Parathyroid adenoma (tissue), 2 donors: ENCODE results near the gene NOTCH1.

Experiments
- H2AFZ ChIP-seq: fragments of 300-600 bp; sonication (generic); one replicate; pipeline ENCODE4 v1.7.0; 2017; ENCODE audit warnings: antibody characterized with exemption, mild to moderate bottlenecking
- H3K27ac ChIP-seq: fragments of 300-600 bp; sonication (generic); one replicate; pipeline ENCODE4 v1.7.0; 2017
- H3K27me3 ChIP-seq: fragments of 300-600 bp; sonication (generic); one replicate; pipeline ENCODE4 v1.7.0; 2017; ENCODE audit warnings: low read length; ENCODE audit not compliant: control insufficient read depth, insufficient read depth
- H3K36me3 ChIP-seq: fragments of 300-600 bp; sonication (generic); one replicate; pipeline ENCODE4 v1.7.0; 2017; ENCODE audit warnings: low read length; ENCODE audit not compliant: control insufficient read depth, insufficient read depth
- H3K4me1 ChIP-seq: fragments of 300-600 bp; sonication (generic); one replicate; pipeline ENCODE4 v1.7.0; 2017; ENCODE audit warnings: control low read depth
- H3K4me2 ChIP-seq: fragments of 300-600 bp; sonication (generic); one replicate; pipeline ENCODE4 v1.7.0; 2017; ENCODE audit warnings: low read length
- H3K4me3 ChIP-seq: fragments of 300-600 bp; sonication (generic); one replicate; pipeline ENCODE4 v1.7.0; 2017; ENCODE audit warnings: low read depth, low read length
- H3K79me2 ChIP-seq: fragments of 300-600 bp; sonication (generic); one replicate; pipeline ENCODE4 v1.7.0; 2017; ENCODE audit warnings: control low read depth
- H3K9ac ChIP-seq: fragments of 300-600 bp; sonication (generic); one replicate; pipeline ENCODE4 v1.7.0; 2017; ENCODE audit warnings: mild to moderate bottlenecking
- H3K9me3 ChIP-seq: fragments of 300-600 bp; sonication (generic); one replicate; pipeline ENCODE4 v1.7.0; 2017; ENCODE audit warnings: low read length; ENCODE audit not compliant: control insufficient read depth
- CTCF ChIP-seq: fragments of 300-600 bp; sonication (generic); IDR thresholded peaks from one replicate; pipeline ENCODE4 v1.7.0; 2017; ENCODE audit warnings: antibody characterized with exemption, mild to moderate bottlenecking
- donor health status: primary hyperparathyroidism.

Gene NOTCH1

GRCh38 chr9:136587145-136587943, 41.5 kb upstream of the NOTCH1 start:
- H3K4me2 ChIP-seq, result no peak overlapping the region
- H3K36me3 ChIP-seq, result no peaks in the 10 kb centered on the region
- H3K79me2 ChIP-seq, result no peaks in the 10 kb centered on the region
- no peak overlapping the region for H3K9ac ChIP-seq
- no peak overlapping the region for H3K27ac ChIP-seq
- H3K9me3 ChIP-seq, result no peaks in the 10 kb centered on the region
- no peak overlapping the region for H2AFZ ChIP-seq
- no peak overlapping the region for H3K4me3 ChIP-seq
- TF ChIP-seq CTCF, result no peak
- no peaks in the 10 kb centered on the region for H3K27me3 ChIP-seq
- peaks cover 1% of the 10 kb centered on the region for H3K4me1 ChIP-seq

DNA sequence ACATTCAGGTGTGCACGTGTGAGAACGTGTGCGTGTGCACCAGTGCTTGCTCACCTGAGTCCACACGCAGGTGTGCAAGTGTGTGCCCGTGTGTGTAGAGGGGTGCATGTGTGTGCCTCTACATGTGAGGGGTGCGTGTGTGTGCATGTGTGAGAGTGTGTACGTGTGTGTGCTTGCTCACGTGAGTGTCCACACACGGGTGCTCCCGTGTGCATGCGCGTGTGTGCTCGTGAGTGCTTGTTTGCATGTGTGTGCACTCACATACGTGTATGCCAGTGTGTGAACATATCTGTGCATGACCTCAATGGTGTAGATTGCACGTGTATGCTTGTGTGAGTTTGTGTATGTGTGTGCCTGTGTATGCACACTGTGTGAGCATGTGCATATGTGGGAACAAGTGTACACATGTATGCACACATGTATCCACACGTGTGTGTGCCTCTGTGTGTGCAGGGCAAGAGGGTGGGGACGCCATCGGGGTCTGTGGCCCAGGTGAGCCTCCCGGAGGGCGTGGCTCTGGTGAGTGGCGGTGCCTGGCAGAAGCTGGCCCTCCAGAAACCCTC, 40.6 kb upstream of the NOTCH1 start:
- Histone ChIP-seq H3K4me2 (no peak overlapping the region), H3K27me3 (no peaks in the 10 kb centered on the region), H3K4me3 (no peak overlapping the region), H3K27ac (no peak overlapping the region), H3K36me3 (no peaks in the 10 kb centered on the region), H3K9me3 (no peaks in the 10 kb centered on the region), H3K79me2 (no peaks in the 10 kb centered on the region), H3K4me1 (no peaks in the 10 kb centered on the region), H3K9ac (no peak overlapping the region), H2AFZ (no peak overlapping the region)
- no peak for TF ChIP-seq CTCF

DNA sequence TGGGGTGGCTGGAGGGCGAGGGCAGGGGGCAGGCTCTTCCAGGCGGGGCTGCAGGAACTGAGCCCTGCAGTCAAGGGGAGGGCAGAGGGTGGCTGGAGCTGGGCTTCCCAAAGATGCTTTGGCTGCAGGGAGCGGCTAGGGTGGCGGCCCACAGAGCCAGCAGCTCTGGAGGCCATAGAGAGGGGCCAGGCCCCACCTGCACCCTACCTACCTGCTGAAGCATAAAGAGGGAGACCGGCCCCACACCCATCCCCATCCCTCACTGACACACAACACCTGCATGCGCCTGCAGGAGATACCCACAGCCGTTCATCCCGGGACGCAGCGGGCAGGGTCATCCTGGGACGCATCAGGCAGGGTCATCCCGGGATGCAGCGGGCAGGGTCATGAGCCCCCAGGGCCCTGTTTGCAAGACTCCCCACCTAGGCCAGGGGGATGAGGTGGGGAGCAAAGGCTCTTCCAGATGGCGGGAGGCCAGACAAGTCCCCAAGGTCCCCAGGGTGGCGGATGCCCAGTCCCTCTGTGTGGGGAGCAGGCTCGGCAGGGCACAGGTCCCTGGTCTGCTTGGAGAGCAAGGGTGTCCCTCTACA, 39.8 kb upstream of the NOTCH1 start:
- no peaks in the 10 kb centered on the region for H3K27me3 ChIP-seq
- no peak overlapping the region for H2AFZ ChIP-seq
- H3K36me3 ChIP-seq, result no peaks in the 10 kb centered on the region
- TF ChIP-seq CTCF, result no peak
- H3K9ac ChIP-seq, result no peak overlapping the region
- H3K4me2 ChIP-seq, result no peak overlapping the region
- no peak overlapping the region for H3K27ac ChIP-seq
- H3K79me2 ChIP-seq, result no peaks in the 10 kb centered on the region
- no peak overlapping the region for H3K4me3 ChIP-seq
- H3K9me3 ChIP-seq, result no peaks in the 10 kb centered on the region
- H3K4me1 ChIP-seq, result no peaks in the 10 kb centered on the region

- no peak for TF ChIP-seq CTCF
- Histone ChIP-seq H3K9me3 (no peaks in the 10 kb centered on the region), H3K4me1 (no peaks in the 10 kb centered on the region), H3K79me2 (no peaks in the 10 kb centered on the region), H3K27ac (no peak overlapping the region), H3K36me3 (no peaks in the 10 kb centered on the region), H3K4me2 (no peak overlapping the region), H2AFZ (no peak overlapping the region), H3K4me3 (no peak overlapping the region), H3K9ac (no peak overlapping the region), H3K27me3 (no peaks in the 10 kb centered on the region)
Observed at GRCh38 chr9:136584934-136585333, 39.1 kb upstream of the NOTCH1 start.
